Esophagus muscularis mucosa (tissue), 4 donors: ENCODE results near the gene TMEM255B. TPM values are rescaled to one million over a fixed set of nuclear protein-coding genes. Genes with fewer than 3 reads are reported as not detected.

ENCODE experiments used
- DNase-seq: peaks from one replicate; pipeline ENCODE4 v3.0.0-alpha.2; 2017; ENCODE audit errors: extremely low spot score
- H3K27ac ChIP-seq, 4 donors: fragments of 200-600 bp; sonication (generic); replicated peaks in 1 of 4; 1 replicate in 3 of 4; 2 replicates in 1 of 4; pipeline ENCODE4 v1.5.1; 2016 to 2019; ENCODE audit warnings: mild to moderate bottlenecking in 1 of 4
- H3K27me3 ChIP-seq, 4 donors: fragments of 200-600 bp; sonication (generic); one replicate each; pipeline versions ENCODE4 v1.5.1 to v1.6.0; 2016 to 2019
- H3K36me3 ChIP-seq, 4 donors: fragments of 200-600 bp; sonication (generic); one replicate each; pipeline ENCODE4 v1.5.1; 2016 to 2019
- H3K4me1 ChIP-seq, 4 donors: fragments of 200-600 bp; sonication (generic); one replicate each; pipeline ENCODE4 v1.5.1; 2016 to 2019
- H3K4me3 ChIP-seq, 4 donors: fragments of 200-600 bp; sonication (generic); 1 replicate in 2 of 4; 2 replicates in 2 of 4; pipeline ENCODE4 v1.5.1; 2016 to 2019; ENCODE audit warnings: mild to moderate bottlenecking in 4 of 4, moderate library complexity in 1 of 4
- H3K9me3 ChIP-seq, 4 donors: fragments of 200-600 bp; sonication (generic); 1 replicate in 3 of 4; 2 replicates in 1 of 4; pipeline ENCODE4 v1.5.1; 2016 to 2019
- EP300 ChIP-seq: sonication (generic); formaldehyde crosslinking; IDR thresholded peaks from one replicate; pipeline ENCODE4 v1.6.1; 2017; ENCODE audit warnings: antibody characterized with exemption
- POLR2A ChIP-seq: fragments of 450-650 bp; IDR thresholded peaks from one replicate; pipeline ENCODE4 v1.6.1; 2017; ENCODE audit warnings: antibody characterized with exemption, moderate library complexity, mild to moderate bottlenecking, low read depth
- POLR2AphosphoS5 ChIP-seq, 2 donors: sonication (generic); formaldehyde crosslinking; IDR thresholded peaks; one replicate each; pipeline ENCODE4 v1.6.1; 2017; ENCODE audit warnings: antibody characterized with exemption in 2 of 2
- WGBS: methylation state at CpG from one replicate; pipeline ENCODE4 v1.1.5; 2018; 5-methylcytosine and 5-hydroxymethylcytosine counted together
- intact Hi-C: fragments of 100-400 bp; cut with DNase I; formaldehyde crosslinking; loops from one replicate; pipeline ENCODE4 v1.15.1; 2023
- total RNA-seq, 4 donors: library from RNA; depleted of rRNA; stranded (reverse); fragments of >200 nt; gene quantifications; one replicate each; pipeline versions ENCODE4 v1.1.0 to v1.2.1, GENCODE V29; 2016
- TF ChIP-seq, protein P1 (sequence below), 3 experiments: fragments of 200-600 bp in 2 of 3; fragments of 450-650 bp in 1 of 3; sonication (generic) in 2 of 3; IDR thresholded peaks; one replicate each; pipeline ENCODE4 v1.5.1; 2017 to 2019; ENCODE audit warnings: antibody characterized with exemption in 3 of 3, mild to moderate bottlenecking in 2 of 3, moderate library complexity in 1 of 3

TMEM255B gene
- total RNA-seq, 4 donors from 2014 or later, result 4.1 to 12.3 (median 10.7) TPM

DNA sequence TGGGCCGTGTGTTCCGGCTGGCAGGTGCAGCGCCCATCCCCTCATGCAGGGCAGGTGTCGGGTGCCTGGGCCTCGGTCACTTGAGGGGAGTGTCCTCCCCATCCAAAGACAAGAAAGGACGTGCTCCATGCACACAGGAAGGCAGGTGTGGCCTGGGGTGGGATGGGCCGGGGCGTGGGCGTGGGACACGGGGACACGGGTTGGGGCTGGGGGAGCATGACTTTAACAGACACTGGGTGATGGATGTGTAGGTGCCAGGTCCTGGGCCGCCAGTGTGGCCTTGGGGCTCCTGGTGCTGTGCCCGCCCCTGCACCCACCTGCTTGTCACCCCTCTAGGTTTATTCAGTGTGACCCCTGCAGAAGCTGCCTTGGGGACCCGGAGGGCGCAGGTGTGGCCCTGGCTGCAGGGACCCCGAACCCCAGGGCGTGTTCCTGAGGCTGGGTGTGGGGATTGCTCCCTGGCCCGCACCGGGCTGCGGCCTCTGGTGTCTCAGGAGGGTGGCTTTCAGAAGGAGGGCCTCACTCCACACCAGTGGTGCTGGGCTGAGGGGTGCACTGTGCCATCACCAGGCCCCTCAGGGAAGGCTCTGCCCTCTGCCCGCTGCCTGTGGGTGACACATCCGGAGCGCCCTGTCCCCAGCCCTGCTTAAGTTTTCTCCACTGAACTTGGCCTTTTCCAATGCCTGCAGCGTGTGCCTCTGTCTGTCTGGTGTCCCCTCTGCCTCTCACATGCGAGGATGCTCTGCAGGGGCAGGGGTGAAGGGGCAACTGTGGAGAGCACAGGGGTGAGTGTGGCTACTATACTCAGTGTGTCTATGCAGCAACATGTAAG is 5.2 kb downstream of the TMEM255B start:
- no peak overlapping the region for H3K4me3 ChIP-seq
- TF ChIP-seq POLR2AphosphoS5 (IDR thresholded peaks at IDR 0.05) (no peak), POLR2A (no peak), EP300 (no peak)
- TF ChIP-seq, protein P1, sequence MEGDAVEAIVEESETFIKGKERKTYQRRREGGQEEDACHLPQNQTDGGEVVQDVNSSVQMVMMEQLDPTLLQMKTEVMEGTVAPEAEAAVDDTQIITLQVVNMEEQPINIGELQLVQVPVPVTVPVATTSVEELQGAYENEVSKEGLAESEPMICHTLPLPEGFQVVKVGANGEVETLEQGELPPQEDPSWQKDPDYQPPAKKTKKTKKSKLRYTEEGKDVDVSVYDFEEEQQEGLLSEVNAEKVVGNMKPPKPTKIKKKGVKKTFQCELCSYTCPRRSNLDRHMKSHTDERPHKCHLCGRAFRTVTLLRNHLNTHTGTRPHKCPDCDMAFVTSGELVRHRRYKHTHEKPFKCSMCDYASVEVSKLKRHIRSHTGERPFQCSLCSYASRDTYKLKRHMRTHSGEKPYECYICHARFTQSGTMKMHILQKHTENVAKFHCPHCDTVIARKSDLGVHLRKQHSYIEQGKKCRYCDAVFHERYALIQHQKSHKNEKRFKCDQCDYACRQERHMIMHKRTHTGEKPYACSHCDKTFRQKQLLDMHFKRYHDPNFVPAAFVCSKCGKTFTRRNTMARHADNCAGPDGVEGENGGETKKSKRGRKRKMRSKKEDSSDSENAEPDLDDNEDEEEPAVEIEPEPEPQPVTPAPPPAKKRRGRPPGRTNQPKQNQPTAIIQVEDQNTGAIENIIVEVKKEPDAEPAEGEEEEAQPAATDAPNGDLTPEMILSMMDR (IDR thresholded peaks at IDR 0.05), result no peak
- DNase-seq, result no peak
- intact Hi-C loops, result no loop called here
- peaks cover 0 to 15% (median under 1%) of the 10 kb centered on the region in 4 donors for H3K36me3 ChIP-seq
- no peaks in the 10 kb centered on the region for H3K27me3 ChIP-seq
- no peaks in the 10 kb centered on the region for H3K9me3 ChIP-seq
- no peak overlapping the region for H3K27ac ChIP-seq
- 86% methylated on average over 17 of the region's 25 CpGs for WGBS
- H3K4me1 ChIP-seq, result peaks cover 0 to 12% (median 10%) of the 10 kb centered on the region in 4 donors

DNA sequence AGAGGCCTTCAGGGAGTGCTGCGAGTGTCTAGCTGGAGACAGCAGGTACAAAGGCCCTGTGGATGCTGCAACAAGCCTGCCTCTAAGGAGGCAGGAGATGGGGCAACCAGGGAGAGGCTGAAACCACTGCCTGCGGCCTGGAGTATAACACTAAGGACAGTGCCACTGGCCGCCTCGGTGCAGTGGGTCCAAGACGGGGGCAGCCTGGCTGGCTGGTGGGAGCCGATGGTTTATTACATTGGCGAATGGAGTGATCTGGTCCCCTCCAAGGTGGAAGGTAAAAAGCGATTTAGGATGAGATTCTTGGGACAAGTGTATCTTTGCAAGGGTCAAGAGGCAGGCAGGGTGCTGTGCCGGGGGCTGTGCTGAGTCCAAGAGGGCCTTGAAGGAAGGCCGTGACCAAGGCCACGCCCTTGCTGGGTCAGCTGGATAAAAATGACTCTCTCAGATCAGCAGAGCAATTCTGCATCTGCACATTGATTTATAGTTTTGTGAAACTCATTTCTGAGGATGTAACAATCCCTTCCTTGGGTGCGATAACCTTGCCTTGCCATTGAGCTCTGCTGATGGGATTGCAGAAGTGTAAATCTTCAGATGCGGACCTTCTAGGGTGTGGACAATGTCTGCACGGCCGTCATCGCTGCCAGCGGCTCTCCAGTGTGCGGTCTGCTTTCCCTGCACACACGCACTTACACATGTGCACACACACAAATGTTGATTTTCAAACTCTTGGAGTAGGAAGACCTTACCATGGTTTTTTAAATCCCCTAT is 6.0 kb downstream of the TMEM255B start:
- H3K9me3 ChIP-seq, result no peaks in the 10 kb centered on the region
- DNase-seq, result no peak
- H3K4me3 ChIP-seq, result no peak overlapping the region
- H3K4me1 ChIP-seq, result peaks cover 0 to 7% (median 6%) of the 10 kb centered on the region in 4 donors
- TF ChIP-seq, protein P1 (IDR thresholded peaks at IDR 0.05), result no peak
- TF ChIP-seq POLR2A (no peak), EP300 (no peak), POLR2AphosphoS5 (IDR thresholded peaks at IDR 0.05) (no peak)
- peaks cover 0 to 23% (median 3%) of the 10 kb centered on the region in 4 donors for H3K36me3 ChIP-seq
- H3K27me3 ChIP-seq, result no peaks in the 10 kb centered on the region
- no peak overlapping the region for H3K27ac ChIP-seq
- intact Hi-C loops, result no loop called here
- 93% methylated on average over 19 of the region's 19 CpGs for WGBS

DNA sequence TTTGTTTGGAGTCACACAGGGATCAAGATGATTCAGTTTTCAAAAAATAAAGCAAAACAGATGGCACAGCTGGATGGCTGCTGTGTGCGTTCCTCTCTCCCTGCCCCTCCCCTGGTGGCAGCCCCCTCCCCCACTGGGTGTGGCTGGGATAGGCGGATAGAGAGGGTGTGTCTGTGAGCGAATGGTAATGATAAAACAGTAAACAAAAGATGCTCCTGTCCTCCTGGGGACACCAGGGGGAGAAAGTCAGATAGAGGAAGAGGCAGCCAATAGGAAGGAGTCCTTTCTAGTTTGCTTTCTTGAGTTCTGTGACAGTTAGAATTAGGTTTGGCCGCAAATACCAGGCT is 6.5 kb downstream of the TMEM255B start:
- no peak overlapping the region for H3K27ac ChIP-seq
- H3K4me3 ChIP-seq, result no peak overlapping the region
- WGBS, result 71% methylated on average over 4 of the region's 4 CpGs
- H3K36me3 ChIP-seq, result peaks cover 0 to 25% (median 3%) of the 10 kb centered on the region in 4 donors
- H3K9me3 ChIP-seq, result no peaks in the 10 kb centered on the region
- no peak for DNase-seq
- H3K27me3 ChIP-seq, result no peaks in the 10 kb centered on the region
- intact Hi-C loops, result no loop called here
- no peak for TF ChIP-seq POLR2A
- TF ChIP-seq EP300, result no peak
- no peak for TF ChIP-seq POLR2AphosphoS5 (IDR thresholded peaks at IDR 0.05)
- TF ChIP-seq, protein P1 (IDR thresholded peaks at IDR 0.05), result no peak
- peaks cover 0 to 2% (median under 1%) of the 10 kb centered on the region in 4 donors for H3K4me1 ChIP-seq

DNA sequence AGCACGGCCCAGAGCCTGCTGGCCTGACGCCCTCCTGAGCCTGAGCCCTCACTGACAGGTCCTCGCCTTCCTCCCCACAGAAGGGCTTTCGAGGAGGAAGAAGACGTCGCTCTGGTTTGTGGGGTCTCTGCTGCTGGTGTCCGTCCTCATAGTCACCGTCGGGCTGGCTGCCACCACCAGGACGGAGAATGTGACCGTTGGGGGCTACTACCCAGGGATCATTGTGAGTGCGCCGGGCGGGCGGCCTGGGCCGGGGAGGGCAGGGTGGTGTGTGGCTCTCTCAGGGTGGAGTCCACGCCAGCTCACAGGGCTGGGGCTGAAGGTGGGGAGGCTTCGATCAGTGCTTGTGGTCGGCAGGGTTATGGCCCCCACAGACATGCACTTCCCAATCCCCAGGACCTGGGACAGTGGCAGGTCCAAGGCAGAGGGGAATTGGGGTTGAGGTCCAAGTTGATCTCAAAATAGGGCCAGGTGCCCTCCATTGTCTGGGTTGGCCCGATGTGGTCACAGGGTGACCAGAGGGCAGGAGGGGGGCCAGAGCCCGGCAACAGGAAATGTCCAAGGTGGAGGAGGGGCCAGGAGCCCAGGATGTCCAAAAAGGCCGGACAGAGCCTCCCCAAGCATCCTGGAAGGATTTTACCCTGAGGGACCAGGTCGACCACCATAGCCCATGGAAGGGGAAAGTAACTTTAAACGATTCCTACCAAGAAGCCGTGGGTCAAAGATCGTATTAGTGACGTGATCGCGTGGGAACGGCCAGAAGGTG is 7.2 kb downstream of the TMEM255B start:
- no peaks in the 10 kb centered on the region for H3K9me3 ChIP-seq
- no peak overlapping the region for H3K4me3 ChIP-seq
- intact Hi-C loops, result no loop called here
- H3K27ac ChIP-seq, result no peak overlapping the region
- no peak for DNase-seq
- TF ChIP-seq POLR2A (no peak), EP300 (no peak), POLR2AphosphoS5 (IDR thresholded peaks at IDR 0.05) (no peak)
- TF ChIP-seq, protein P1 (IDR thresholded peaks at IDR 0.05), result no peak
- H3K27me3 ChIP-seq, result no peaks in the 10 kb centered on the region
- 80% methylated on average over 29 of the region's 30 CpGs for WGBS
- H3K36me3 ChIP-seq, result peaks cover 0 to 25% (median 3%) of the 10 kb centered on the region in 4 donors
- no peaks in the 10 kb centered on the region for H3K4me1 ChIP-seq
